IPS-NIHi7 (cell line): ENCODE measurements around the gene HSD11B2.
A peak's percentile ranks its signal among the peaks of the same experiment; 100 is the strongest.

Source experiments
- DNase-seq: peaks from one replicate; pipeline ENCODE4 v3.0.0; 2012; ENCODE audit warnings: mixed read lengths; ENCODE audit errors: extremely low spot score

The HSD11B2 gene

DNA sequence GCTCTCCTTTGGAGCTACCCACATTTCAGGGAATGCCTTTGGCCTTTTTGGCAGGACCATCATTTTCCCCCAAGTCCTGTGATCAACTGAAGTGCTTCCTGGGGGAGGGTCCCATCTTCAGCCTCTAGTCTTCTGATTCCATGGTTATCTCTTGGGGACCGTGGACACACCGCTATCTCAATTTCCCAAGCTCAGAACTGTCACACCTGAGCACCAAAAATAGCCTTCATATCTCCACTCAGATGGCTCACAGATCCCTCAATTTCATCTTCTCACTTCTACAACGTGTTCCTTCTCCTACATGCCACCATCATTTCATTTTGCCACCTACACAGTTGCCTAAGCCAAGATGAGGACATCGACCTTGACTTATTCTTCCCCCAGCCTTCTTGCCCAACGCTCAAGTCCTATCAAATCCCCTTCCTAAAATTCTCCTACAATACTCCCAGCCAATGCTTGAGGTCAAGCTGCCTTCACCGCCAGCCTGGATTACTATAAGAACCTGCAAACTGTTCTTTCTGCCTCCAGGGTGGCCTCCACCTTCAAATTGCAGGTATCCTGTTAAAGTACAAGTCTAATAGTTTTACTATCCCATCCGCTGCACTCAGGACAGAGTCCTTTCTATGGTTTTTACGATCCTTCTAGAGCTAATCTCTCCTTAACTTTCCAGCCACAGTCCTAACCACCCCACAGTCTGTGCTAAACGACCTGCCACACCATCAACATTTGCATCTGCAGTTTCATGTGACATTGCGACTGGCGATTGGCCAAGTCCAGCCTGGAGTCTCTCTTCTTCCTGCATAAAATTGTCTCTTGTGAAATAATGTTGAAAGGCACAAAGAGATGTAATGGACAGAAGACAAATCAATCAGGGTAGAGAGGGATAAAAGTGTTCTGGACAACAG, 43.9 kb downstream of the HSD11B2 start:
- DNase-seq: no peak

DNA sequence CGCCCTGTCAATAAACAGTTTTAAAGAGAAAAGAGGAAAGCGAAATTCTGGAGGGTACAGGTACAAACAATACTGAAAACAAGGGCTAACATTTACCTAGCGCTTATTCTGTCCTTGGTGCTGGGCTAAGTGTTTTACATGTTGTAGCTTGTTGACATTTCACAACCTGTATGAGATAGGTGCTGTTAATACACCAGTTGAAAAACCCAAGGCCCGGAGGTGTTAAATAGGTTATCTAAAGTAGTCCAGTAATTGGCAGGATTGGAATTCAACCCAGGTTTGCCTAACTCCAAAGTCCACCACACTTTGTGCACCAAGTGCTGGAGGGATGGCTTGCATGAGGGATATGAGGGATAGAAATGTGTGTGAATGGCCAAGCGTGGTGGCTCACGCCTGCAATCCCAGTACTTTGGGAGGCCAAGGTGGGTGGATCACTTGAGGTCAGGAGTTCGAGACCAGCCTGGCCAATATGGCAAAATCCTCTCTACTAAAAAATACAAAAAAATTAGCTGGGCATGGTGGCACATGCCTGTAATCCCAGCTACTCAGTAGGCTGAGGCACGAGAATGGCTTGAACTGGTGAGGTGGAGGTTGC, 47.1 kb downstream of the HSD11B2 start:
- DNase-seq: no peak

DNA sequence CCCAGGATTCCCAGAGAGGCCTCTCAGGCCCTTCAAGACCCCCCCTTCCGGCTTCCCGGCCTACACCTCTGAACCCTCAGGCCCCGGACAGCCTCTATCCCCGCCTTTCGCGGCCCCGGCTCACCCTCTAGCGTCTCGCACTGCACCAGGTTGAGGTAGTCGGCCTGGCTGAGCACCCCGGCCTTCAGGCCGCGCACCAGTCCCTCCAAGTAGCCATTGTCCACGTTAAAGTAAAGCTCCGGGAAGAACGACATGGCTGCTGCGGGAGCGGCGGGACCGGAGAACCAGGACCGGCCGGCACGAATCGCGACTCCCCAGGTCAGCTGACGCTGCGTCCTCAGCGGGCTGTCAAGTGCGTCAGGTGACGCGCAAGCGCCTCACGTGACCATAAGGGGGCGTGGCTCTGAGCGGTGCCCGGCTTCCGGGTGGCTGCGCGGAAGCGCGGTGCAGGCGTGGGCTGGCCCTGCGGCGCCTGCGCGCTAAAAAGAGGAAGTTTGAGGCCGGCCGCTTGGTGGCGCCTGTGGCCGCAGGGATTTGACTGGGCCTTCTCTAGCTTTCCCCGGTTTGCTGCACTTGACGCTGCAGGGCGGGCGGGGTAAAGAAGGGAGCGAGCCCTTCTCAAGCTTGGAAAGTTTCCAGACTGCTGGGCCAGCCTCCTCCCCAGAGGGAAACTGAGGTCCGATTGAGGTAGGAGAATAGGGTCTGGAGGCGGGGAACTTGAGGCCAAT, 50.1 kb downstream of the HSD11B2 start, which contains the start of gene ATP6V0D1:
Gene ATP6V0D1 (minus strand): TSS at position 325 of the 728 bp plus-strand sequence. CDS start 71 bp downstream, at position 254.
- DNase-seq: peak; percentile 100

DNA sequence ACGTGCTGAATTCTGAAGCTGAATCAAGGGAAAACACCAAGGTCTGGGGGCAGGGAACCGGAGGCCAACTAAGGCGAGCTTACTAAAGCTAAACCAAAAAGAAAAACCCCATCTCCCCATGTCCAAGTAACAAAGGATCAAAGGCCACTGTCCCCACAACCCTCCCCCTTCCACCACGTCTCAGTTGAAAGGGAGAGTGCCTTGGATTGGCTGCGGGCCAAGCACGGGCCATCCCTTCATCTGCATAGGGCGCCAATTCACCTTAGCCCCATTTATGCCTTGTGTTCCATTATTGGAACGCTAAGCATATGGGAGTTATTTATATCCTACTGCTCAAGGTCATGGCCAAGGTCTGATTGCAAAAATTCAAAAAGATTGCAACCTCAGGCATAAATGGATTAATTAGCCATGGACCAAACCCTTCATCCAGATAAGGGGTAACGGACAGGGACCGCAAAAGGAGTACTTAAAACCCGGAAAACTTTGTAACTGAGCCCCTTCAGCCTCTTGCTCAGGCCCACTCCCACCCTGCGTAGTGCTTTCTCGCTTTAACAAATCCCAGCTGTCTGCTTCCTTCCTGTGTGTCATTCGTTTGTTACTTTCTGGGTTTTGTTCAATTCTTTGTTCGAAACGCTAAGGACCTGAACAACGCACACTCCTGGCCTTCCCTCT, 50.8 kb downstream of the HSD11B2 start:
- no peak for DNase-seq

DNA sequence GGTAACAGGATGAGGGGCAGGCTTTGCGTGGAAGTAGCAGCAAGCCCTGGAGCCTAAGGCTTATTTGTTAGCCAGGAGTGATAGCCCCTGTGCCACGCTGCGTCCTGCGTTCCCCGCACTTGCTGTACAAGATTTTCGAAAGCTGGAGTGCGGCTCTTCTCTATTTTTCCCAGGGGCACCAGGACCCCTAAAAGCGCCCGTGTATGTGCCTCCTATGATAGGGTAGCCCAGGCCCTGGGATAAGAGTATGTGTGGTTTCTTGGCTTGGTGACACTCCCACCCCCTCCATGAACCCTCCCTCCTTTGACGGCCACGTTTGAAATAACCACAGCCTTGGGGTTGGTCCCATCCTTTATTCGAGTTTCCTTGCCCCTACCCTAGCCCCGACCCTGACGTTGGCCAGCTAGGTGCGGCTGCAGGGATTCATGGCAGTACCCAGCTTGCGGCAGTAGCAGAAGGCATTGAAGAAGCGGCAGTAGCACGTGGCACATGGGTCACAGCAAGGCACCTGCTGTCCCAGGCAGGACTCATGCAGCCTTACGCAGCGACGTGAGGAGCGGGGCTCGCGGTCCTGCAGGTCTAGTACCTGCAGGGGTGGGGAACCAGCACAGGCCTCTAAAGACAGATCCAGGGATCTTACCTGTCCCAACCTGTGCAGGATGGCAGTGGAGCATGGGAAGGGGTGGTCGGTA, 51.5 kb downstream of the HSD11B2 start:
- no peak for DNase-seq

DNA sequence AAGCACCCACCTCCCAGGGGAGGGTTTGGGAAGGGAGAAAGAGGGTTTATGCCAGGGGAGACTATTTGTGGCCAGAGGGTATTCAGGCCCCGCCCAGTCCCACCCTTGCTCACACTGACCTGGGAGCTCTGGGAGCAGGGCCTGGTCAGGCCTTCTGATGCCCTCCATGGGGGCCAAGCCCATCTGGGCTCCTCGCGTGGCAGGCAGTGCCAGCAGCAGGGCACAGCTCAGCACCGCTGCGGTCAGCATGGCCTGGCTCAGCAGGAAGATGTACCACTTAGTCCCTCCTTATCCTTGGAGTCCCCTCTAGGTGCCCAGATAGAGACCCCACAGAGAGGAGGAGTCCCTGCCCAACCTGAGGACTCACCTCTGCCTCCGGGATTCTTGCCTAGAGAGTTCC, 52.2 kb downstream of the HSD11B2 start, which contains the start of gene AGRP:
Gene AGRP (minus strand): TSS at position 398 of the 400 bp plus-strand sequence. CDS start 149 bp downstream, at position 249.
- DNase-seq: no peak

DNA sequence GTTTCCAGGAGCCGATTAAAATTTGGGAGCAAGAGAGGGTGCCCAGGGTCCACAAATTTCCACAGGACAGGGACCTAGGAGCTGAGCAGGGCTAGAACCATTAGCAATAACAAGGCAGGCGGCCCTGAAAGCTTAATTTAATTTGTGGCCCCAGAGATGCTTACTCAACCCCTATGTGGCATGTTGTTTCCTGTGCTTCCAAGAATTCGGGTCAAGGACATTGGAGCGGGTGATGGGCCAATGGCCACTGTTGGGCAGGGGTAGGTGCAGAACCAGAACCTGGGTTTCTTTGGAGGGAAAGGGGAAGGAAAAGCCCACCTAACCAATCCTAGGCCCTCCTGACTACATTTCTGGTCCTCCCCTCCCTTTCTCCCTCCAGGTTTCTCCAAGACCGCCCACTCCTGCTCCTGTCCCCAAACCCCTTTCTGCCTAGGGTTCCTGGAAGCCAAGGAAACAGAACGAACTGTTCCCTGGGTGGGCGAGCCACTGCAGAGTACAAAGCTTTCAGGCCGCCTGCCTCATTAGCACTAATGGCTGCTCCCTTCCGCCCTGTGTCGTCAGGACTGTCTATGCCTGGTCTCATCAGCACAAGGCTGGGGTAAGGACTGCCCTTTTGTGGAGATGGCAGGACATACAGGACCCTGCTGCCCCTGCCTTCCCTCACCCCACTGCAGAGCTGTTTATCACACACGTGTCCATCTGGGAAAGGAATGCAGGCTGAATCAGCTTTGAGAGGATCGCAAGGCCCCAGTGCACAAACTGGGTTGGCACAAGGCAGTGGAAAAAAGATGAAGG, 53.0 kb downstream of the HSD11B2 start:
- no peak for DNase-seq

DNA sequence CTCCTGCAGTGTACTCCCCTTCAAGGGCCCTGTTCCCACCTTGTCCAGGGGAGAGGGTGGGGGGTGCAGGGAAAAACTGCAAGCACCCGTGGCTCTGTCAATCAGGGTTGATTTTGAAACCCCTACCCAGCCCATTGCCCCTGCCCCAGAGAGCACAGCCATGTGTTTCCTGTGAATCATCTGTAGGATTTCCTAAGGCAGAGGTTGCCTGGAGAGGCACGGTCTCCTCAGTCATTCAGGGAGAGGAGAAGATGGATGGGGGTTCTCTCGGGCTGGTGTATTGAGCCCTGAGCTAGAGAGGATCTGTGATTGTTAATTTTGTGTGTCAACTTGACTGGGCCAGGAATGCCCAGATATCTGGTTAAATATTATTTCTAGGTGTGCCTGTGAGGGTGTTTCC, 55.9 kb downstream of the HSD11B2 start:
- DNase-seq: no peak
